Endothelial cell (in vitro differentiated cells): ENCODE results near the gene VIPR2. TPM values are rescaled to one million over a fixed set of nuclear protein-coding genes. Genes with fewer than 3 reads are reported as not detected.

Source experiments
- DNase-seq: peaks from one replicate; pipeline ENCODE4 v3.0.0; 2021; ENCODE audit warnings: low spot score
- H3K27ac Mint-ChIP-seq: one replicate; pipeline ENCODE4 v1.8.0; 2021; ENCODE audit warnings: mixed read lengths, inconsistent platforms; ENCODE audit not compliant: unreplicated experiment
- H3K27me3 Mint-ChIP-seq: one replicate; pipeline ENCODE4 v1.8.0; 2021; ENCODE audit warnings: mild to moderate bottlenecking, moderate library complexity, mixed read lengths, inconsistent platforms; ENCODE audit not compliant: unreplicated experiment
- H3K36me3 Mint-ChIP-seq: one replicate; pipeline ENCODE4 v1.8.0; 2021; ENCODE audit warnings: mild to moderate bottlenecking, low read depth, mixed read lengths, inconsistent platforms; ENCODE audit not compliant: unreplicated experiment
- H3K4me1 Mint-ChIP-seq: one replicate; pipeline ENCODE4 v1.8.0; 2021; ENCODE audit warnings: mild to moderate bottlenecking, mixed read lengths, inconsistent platforms; ENCODE audit not compliant: unreplicated experiment
- H3K4me3 Mint-ChIP-seq: one replicate; pipeline ENCODE4 v1.8.0; 2021; ENCODE audit warnings: mild to moderate bottlenecking, mixed read lengths, inconsistent platforms; ENCODE audit not compliant: unreplicated experiment
- H3K9me3 Mint-ChIP-seq: one replicate; pipeline ENCODE4 v1.8.0; 2021; ENCODE audit warnings: mixed read lengths, inconsistent platforms; ENCODE audit not compliant: unreplicated experiment
- CTCF ChIP-seq: fragments of 200-600 bp; sonication (generic); IDR thresholded peaks from one replicate; pipeline ENCODE4 v1.5.0; 2021; ENCODE audit warnings: antibody characterized with exemption; ENCODE audit not compliant: unreplicated experiment
- total RNA-seq: library from RNA; stranded (reverse); fragmentation: NEBNext Ultra II Directional; extraction: Animal tissue kit (Norgen Biotek cat#: 25700); gene quantifications from one replicate; pipeline ENCODE4 v1.2.1, GENCODE V29; 2021; ENCODE audit not compliant: unreplicated experiment

The VIPR2 gene
- total RNA-seq, 1 donor from 2014 or later: 2.4 TPM

DNA sequence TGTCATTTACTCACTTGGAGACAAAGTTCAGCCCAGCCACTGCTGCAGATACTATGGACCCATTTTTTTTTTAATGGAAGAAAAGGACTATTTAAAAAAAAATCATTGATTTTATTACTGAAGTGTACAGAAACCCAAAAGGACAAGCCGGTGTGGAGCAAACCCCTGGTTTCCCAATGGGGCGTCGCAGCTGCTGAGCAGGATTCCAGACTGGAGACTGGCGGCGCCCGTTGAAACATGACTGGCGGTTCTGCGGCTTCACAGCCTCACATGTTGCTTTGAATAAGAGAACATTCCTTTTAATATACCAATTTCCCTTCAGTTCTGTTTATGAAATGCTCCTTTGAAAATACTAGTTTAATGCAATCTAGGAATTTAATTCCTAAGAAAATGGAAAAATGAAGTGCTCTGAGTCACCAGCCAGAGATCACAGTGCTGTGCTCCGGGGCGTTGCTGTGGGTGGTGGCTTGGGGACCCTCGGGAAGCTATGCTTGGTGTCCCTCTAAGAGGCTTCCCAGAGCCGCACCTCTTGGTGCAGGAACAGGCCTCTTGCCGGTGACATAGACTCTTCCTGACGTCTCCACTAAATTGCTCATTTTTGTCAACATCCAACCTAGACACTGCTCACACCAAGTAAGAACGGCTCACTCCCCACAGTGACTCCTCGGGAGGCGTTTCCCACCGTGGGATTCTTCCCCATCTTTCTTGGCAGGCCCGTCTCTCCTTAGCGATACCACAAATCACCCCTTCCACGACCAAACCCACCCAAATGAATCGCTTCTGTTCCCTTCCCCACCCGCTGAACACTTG, 12.0 kb upstream of the VIPR2 start:
- H3K27ac Mint-ChIP-seq: no peak overlapping the region
- H3K4me3 Mint-ChIP-seq: no peak overlapping the region
- H3K4me1 Mint-ChIP-seq: peaks cover 16% of the 10 kb centered on the region
- DNase-seq: no peak
- H3K9me3 Mint-ChIP-seq: peaks cover 3% of the 10 kb centered on the region
- TF ChIP-seq CTCF: no peak
- peaks cover 4% of the 10 kb centered on the region for H3K27me3 Mint-ChIP-seq
- peaks cover 3% of the 10 kb centered on the region for H3K36me3 Mint-ChIP-seq

- DNase-seq: no peak
- Mint-ChIP-seq H3K4me3 (no peak overlapping the region), H3K36me3 (peaks cover 3% of the 10 kb centered on the region), H3K4me1 (peaks cover 16% of the 10 kb centered on the region), H3K9me3 (peaks cover 3% of the 10 kb centered on the region), H3K27me3 (peaks cover 4% of the 10 kb centered on the region), H3K27ac (peak overlapping the region; percentile 2)
- no peak for TF ChIP-seq CTCF
Observed at GRCh38 chr7:159155410-159155809, 10.7 kb upstream of the VIPR2 start.

DNA sequence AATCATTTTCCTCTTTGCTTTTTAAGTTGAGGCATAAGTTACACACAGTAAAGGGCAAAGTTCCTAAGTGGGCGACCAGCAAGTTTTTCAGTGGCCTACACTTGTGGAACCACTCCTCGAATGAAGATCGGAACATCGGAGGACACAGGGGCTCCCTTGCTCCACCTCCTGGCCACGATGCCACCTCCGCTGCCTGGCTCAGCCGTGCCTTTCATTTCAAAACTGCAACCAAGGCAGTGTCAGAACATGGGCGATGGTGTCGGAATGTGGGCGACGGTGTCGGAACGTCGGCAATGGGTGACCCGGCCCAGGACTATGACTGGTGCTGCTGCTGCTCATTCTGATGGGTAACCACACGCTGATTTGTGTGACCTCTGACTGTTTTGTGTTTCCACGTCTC, 9.6 kb upstream of the VIPR2 start:
- TF ChIP-seq CTCF: no peak
- Mint-ChIP-seq H3K27me3 (peaks cover 4% of the 10 kb centered on the region), H3K36me3 (peaks cover 3% of the 10 kb centered on the region), H3K4me1 (peaks cover 15% of the 10 kb centered on the region), H3K4me3 (no peak overlapping the region), H3K9me3 (peaks cover 3% of the 10 kb centered on the region), H3K27ac (no peak overlapping the region)
- DNase-seq: no peak

- Mint-ChIP-seq H3K27me3 (peaks cover 4% of the 10 kb centered on the region), H3K36me3 (peaks cover 3% of the 10 kb centered on the region), H3K4me3 (no peak overlapping the region), H3K27ac (no peak overlapping the region), H3K4me1 (peaks cover 13% of the 10 kb centered on the region), H3K9me3 (peaks cover 3% of the 10 kb centered on the region)
- TF ChIP-seq CTCF: no peak
- DNase-seq: no peak
Observed at GRCh38 chr7:159153511-159153910, 8.8 kb upstream of the VIPR2 start.

GRCh38 chr7:159152816-159153215, 8.1 kb upstream of the VIPR2 start:
- Mint-ChIP-seq H3K9me3 (peaks cover 3% of the 10 kb centered on the region), H3K36me3 (peaks cover 3% of the 10 kb centered on the region), H3K4me3 (no peak overlapping the region), H3K27ac (no peak overlapping the region), H3K27me3 (peaks cover 4% of the 10 kb centered on the region), H3K4me1 (peaks cover 13% of the 10 kb centered on the region)
- no peak for TF ChIP-seq CTCF
- DNase-seq: no peak
